HT1080 (cell line): ENCODE results near the gene MACROD2. TPM values are rescaled to one million over a fixed set of nuclear protein-coding genes. Genes with fewer than 3 reads are reported as not detected.

Source experiments
- DNase-seq: peaks from one replicate; pipeline ENCODE4 v3.0.0-alpha.2; 2015; ENCODE audit warnings: low read depth
- total RNA-seq: library from RNA; depleted of rRNA; stranded (reverse); fragments of >200 nt; shearing (Covaris generic); gene quantifications from 2 replicates; pipeline ENCODE4 v1.2.3, GENCODE V29; 2014

The MACROD2 gene
- total RNA-seq, 1 experiment from 2014 or later, result 1.2 TPM

DNA sequence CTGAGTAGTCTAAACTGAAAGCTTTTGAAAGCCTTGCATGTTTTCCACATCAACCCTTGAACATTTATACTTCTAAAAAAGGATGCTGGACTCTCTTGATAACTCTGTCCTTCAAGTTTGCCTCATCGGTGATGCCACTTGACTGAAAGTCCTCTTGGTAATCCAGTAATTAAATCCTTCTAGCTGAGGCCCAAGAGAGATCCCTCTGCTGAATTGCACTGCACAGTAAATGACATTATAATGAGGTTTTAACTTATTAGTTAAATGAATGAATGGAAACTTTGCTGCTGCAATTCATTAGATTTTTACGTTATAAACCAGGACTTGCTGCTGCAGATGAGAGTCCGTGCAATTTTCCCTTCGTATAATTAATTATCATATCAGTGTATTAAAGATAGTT is 706.0 kb downstream of the MACROD2 start:
- no peak for DNase-seq

- DNase-seq, result no peak
Observed at GRCh38 chr20:14706555-14706954, 711.2 kb downstream of the MACROD2 start.

- DNase-seq, result no peak
Observed at GRCh38 chr20:14707026-14707680, 711.8 kb downstream of the MACROD2 start.

- DNase-seq, result no peak
Observed at GRCh38 chr20:14707865-14708596, 712.7 kb downstream of the MACROD2 start.

DNA sequence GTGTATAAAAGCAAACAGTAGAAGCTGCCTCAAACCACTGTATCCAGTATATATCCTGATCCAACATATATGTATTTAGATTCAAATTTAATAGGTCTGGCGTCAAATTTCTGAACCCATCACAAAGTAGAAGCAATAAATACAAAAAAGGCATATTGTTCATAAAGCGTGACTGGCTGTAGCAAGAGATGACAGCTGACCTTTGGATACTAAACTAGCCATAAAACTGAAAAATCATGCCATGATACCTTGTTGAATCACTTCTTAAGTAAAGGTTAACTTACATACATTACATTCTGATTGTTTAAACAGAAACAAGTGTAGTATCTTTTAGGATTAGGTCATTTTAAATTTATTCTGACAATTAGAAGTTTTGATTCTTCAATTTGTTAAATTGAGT is 714.1 kb downstream of the MACROD2 start:
- DNase-seq, result no peak

GRCh38 chr20:14710951-14711350 is 715.6 kb downstream of the MACROD2 start:
- no peak for DNase-seq

DNA sequence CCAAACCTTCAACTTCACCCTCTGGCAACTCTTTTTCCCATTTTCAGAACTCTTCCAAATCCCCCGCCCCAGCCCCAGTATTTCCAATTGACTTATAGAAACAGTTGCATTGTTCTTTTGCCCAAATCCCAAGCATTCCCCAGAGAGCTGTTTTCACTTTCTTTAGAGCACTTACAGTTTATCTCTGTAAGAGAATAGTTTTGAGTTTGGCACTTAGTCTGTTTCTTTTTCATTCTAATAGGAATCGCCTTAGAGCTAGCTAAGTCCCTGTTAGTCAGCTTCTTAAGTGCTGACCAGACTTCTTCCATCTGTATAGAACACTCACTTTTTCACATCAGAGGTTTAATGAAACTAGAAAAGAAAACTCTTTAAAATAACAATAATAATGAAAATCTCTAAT is 716.3 kb downstream of the MACROD2 start:
- no peak for DNase-seq

GRCh38 chr20:14712302-14712739 is 717.0 kb downstream of the MACROD2 start:
- peak; percentile 8 for DNase-seq

- DNase-seq, result no peak
Observed at GRCh38 chr20:14715400-14715799, 720.1 kb downstream of the MACROD2 start.

DNA sequence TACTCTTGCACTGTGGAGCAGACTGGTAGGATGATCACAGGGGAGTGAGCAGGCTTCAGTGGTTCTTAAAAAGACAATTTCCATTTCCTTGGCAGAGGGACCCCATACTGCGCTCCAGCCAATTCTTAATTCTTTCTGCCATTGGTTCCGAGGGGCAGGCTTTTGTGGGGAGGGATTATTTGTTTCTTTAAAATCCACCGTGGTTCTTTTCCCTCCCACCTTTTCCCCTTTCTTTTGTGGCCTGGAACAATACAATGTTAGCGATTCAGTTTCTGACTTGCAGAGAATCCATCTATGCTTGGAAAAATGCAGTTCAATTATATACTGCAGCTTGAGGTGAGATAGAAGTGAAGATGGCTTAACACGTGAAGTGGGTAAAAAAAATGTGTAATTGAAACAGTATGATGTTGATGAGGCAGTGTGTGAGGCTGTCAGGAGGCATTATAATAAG is 721.1 kb downstream of the MACROD2 start:
- DNase-seq, result no peak

- no peak for DNase-seq
Observed at GRCh38 chr20:14717134-14717999, 722.1 kb downstream of the MACROD2 start.

DNA sequence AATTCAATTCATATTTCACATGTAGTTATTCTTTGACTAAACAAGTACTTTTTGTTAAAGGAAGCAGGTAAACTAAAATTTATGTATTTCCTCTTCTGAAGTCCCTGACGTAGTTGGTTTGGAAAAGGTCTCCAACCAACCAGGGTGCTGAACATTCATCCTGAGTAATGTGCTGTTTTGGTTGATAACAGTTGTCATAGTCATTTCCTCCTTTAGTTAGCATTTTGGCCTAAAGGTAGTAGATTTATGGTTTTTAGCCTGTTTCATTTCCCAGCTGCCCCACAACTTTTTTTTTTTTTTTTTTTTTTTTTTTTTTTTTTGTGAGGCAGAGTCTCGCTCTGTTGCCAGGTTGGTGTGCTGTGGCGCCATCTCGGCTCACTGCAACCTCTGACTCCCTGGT is 724.9 kb downstream of the MACROD2 start:
- DNase-seq, result peak; percentile 40

DNA sequence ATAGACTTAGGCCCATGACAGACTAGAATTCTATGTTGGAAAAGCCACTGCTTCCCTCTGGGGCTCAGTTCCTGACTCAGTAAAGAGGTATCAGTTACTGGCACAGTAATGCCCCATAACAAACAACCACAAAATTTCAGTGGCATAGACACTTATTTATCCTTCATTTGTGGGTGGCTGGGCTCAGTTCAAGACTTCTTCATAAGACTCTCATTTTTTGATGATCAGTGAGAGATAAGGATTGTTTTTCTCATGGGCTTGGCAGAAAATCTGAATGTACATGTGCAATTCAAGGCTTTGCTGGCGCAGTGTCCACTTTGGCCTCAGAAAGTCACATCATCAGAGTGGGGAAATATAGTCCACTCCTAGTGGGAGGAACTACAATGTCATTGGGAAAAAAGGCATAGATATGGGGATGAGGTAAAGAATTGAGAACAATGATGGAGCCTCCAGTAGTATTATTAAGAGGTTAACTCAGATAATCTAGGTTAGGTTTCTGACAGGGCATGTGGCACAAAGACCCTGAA is 726.7 kb downstream of the MACROD2 start:
- DNase-seq, result no peak

- no peak for DNase-seq
Observed at GRCh38 chr20:14723614-14724013, 728.3 kb downstream of the MACROD2 start.

GRCh38 chr20:14724036-14724435 is 728.7 kb downstream of the MACROD2 start:
- no peak for DNase-seq

- DNase-seq, result no peak
Observed at GRCh38 chr20:14724468-14724867, 729.2 kb downstream of the MACROD2 start.

DNA sequence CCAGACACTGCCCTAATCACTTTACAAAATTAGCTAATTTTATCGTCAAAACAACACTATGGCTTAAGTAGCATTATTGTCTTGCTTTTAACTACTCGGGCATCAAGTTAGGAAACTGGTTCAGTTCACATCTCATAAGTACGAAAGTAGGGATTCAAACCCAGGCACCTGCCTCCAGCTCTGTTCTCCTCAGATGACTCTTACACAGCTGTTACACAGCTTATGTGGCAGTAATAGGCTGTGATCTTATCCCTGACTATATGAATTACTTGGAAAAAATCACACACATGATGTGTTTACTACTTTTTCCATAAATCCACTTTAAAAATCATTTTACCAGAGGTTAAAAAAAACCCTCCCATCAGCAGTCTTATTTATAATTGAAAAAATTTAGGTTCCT is 731.3 kb downstream of the MACROD2 start:
- no peak for DNase-seq

- no peak for DNase-seq
Observed at GRCh38 chr20:14727485-14728150, 732.3 kb downstream of the MACROD2 start.

- DNase-seq, result no peak
Observed at GRCh38 chr20:14729390-14729789, 734.1 kb downstream of the MACROD2 start.

GRCh38 chr20:14732343-14732742 is 737.0 kb downstream of the MACROD2 start:
- no peak for DNase-seq

GRCh38 chr20:14732996-14733395 is 737.7 kb downstream of the MACROD2 start:
- DNase-seq, result no peak
